GM12878 (cell line): ENCODE data around the gene TIE1. TPM values are rescaled to one million over a fixed set of nuclear protein-coding genes. Genes with fewer than 3 reads are reported as not detected.

ENCODE experiments used
- ATAC-seq: fragments of 200-7000 bp; cut with Tn5 transposase; 3 replicates; pipeline ENCODE4 v1.9.1; 2020; ENCODE audit warnings: mild to moderate bottlenecking, moderate library complexity
- BruUV-seq: library from RNA; stranded (reverse); fragments of 400-500 nt; replicated peaks from 2 replicates; lab custom pipeline; 2021; lab: Mats Ljungman, UMichigan
- CTCF ChIA-PET: fragments of 300-600 bp; sonication (Branson Sonifier 250); formaldehyde crosslinking; extraction: SDS; loops from one replicate; lab custom pipeline; 2021; ENCODE audit warnings: inconsistent platforms; lab: Yijun Ruan, JAX
- POLR2A ChIA-PET: fragments of 350-600 bp; formaldehyde crosslinking; extraction: SDS; loops from one replicate; lab custom pipeline; 2021; ENCODE audit warnings: inconsistent platforms; lab: Charles Lee
- RAD21 ChIA-PET: fragments of 300-600 bp; sonication (Branson Sonifier 250); formaldehyde crosslinking; loops from one replicate; lab custom pipeline; 2023; ENCODE audit warnings: antibody characterized with exemption; ENCODE audit not compliant: unreplicated experiment; lab: Charles Lee
- SMC1A ChIA-PET: fragments of 300-600 bp; sonication (Branson Sonifier 250); formaldehyde crosslinking; loops from one replicate; lab custom pipeline; 2023; ENCODE audit not compliant: unreplicated experiment, uncharacterized antibody; lab: Charles Lee
- DNase-seq: peaks from one replicate; pipeline ENCODE4 v3.0.0-alpha.2; 2011; ENCODE audit warnings: low read depth, low spot score
- FAIRE-seq: peaks from 3 replicates; lab custom pipeline; 2011; peaks lifted over from hg19 to GRCh38; lab: Jason Lieb, UNC
- H2AFZ ChIP-seq: 2 replicates; pipeline ENCODE4 v1.6.0; 2011; ENCODE audit warnings: low read depth, low read length, control low read depth; ENCODE audit not compliant: control insufficient read depth
- H3K27ac ChIP-seq: 2 replicates; pipeline ENCODE4 v1.5.1; 2011; ENCODE audit warnings: control low read depth; ENCODE audit not compliant: control insufficient read depth, insufficient read depth
- H3K27me3 ChIP-seq, 2 experiments: replicated peaks in 1 of 2; 2 replicates each; pipeline versions ENCODE4 v1.6.0 to v1.6.1; 2011; ENCODE audit warnings: low read length in 1 of 2; ENCODE audit not compliant: control insufficient read depth in 2 of 2, insufficient read depth in 2 of 2
- H3K36me3 ChIP-seq, 2 experiments: 2 replicates each; pipeline ENCODE4 v1.5.1; 2011; ENCODE audit warnings: low read length in 1 of 2; ENCODE audit not compliant: control insufficient read depth in 2 of 2, insufficient read depth in 2 of 2
- H3K4me1 ChIP-seq: 2 replicates; pipeline ENCODE4 v1.6.1; 2011; ENCODE audit warnings: mild to moderate bottlenecking, low read length, moderate library complexity, mixed read lengths; ENCODE audit not compliant: control insufficient read depth, insufficient read depth
- H3K4me2 ChIP-seq: 2 replicates; pipeline ENCODE4 v1.6.0; 2011; ENCODE audit warnings: control low read depth; ENCODE audit not compliant: control insufficient read depth, insufficient read depth
- H3K4me3 ChIP-seq: fragments of 200-600 bp; sonication (generic); 2 replicates; pipeline ENCODE4 v1.5.1; 2016
- H3K79me2 ChIP-seq: 2 replicates; pipeline ENCODE4 v1.6.0; 2011; ENCODE audit warnings: low read length; ENCODE audit not compliant: control insufficient read depth, insufficient read depth
- H3K9ac ChIP-seq: 2 replicates; pipeline ENCODE4 v1.8.0; 2011; ENCODE audit warnings: low read length, control low read depth, mixed read lengths; ENCODE audit not compliant: control insufficient read depth, insufficient read depth
- H3K9me3 ChIP-seq: replicated peaks from 3 replicates; pipeline ENCODE4 v1.5.1; 2011; ENCODE audit warnings: mild to moderate bottlenecking, low read length; ENCODE audit not compliant: control insufficient read depth, insufficient read depth
- H4K20me1 ChIP-seq: 2 replicates; pipeline ENCODE4 v1.6.0; 2011; ENCODE audit not compliant: control insufficient read depth, insufficient read depth
- EP300 ChIP-seq, 2 experiments: fragments of 150-350 bp in 1 of 2; IDR thresholded peaks; 2 replicates each; pipeline ENCODE4 v1.6.1; 2011 to 2012; ENCODE audit warnings: low read depth in 2 of 2, low read length in 2 of 2, borderline replicate concordance in 1 of 2, improper control_type of control experiment in 1 of 2, inconsistent platforms in 1 of 2; ENCODE audit not compliant: control insufficient read depth in 1 of 2
- GATAD2B ChIP-seq: fragments of 450-650 bp; conservative IDR thresholded peaks from 2 replicates; pipeline ENCODE4 v1.6.1; 2017; ENCODE audit warnings: low read depth, mild to moderate bottlenecking, moderate library complexity
- HDGF ChIP-seq: fragments of 450-650 bp; IDR thresholded peaks from 2 replicates; pipeline ENCODE4 v1.6.1; 2016; ENCODE audit warnings: antibody characterized with exemption
- LARP7 ChIP-seq: fragments of 450-650 bp; IDR thresholded peaks from 2 replicates; pipeline ENCODE4 v1.6.1; 2017; ENCODE audit warnings: mild to moderate bottlenecking
- MXI1 ChIP-seq: fragments of 150-350 bp; IDR thresholded peaks from 2 replicates; pipeline ENCODE4 v1.6.1; 2011; ENCODE audit warnings: low read depth, mild to moderate bottlenecking, inconsistent platforms, low read length, improper control_type of control experiment
- NR2C1 ChIP-seq: fragments of 450-650 bp; IDR thresholded peaks from 2 replicates; pipeline ENCODE4 v1.6.1; 2017; ENCODE audit warnings: antibody characterized with exemption, mild to moderate bottlenecking, moderate library complexity
- NR2C2 ChIP-seq: IDR thresholded peaks from 2 replicates; pipeline ENCODE4 v1.6.1; 2011; ENCODE audit warnings: borderline replicate concordance, low read depth; ENCODE audit not compliant: control insufficient read depth, insufficient read length
- PRDM15 ChIP-seq: fragments of 450-650 bp; formaldehyde crosslinking; IDR thresholded peaks from 2 replicates; pipeline ENCODE4 v1.4.0; 2020; ENCODE audit warnings: mild to moderate bottlenecking, moderate library complexity
- SP1 ChIP-seq: IDR thresholded peaks from one replicate; pipeline ENCODE4 v1.6.1; 2011; ENCODE audit warnings: low read depth, low read length
- SRF ChIP-seq, 2 experiments: IDR thresholded peaks; 2 replicates each; pipeline ENCODE4 v1.6.1; 2011; ENCODE audit warnings: low read depth in 2 of 2, low read length in 2 of 2, mild to moderate bottlenecking in 1 of 2, moderate library complexity in 1 of 2
- SUZ12 ChIP-seq: fragments of 200-600 bp; sonication (generic); IDR thresholded peaks from one replicate; pipeline ENCODE4 v1.6.1; 2018; ENCODE audit warnings: antibody characterized with exemption, mild to moderate bottlenecking; ENCODE audit not compliant: unreplicated experiment
- USF2 ChIP-seq: IDR thresholded peaks from 2 replicates; pipeline ENCODE4 v1.6.1; 2011; ENCODE audit warnings: low read depth, low read length, improper control_type of control experiment, borderline replicate concordance
- ZNF207 ChIP-seq: fragments of 450-650 bp; IDR thresholded peaks from 2 replicates; pipeline ENCODE4 v1.6.1; 2014; ENCODE audit warnings: antibody characterized with exemption, mild to moderate bottlenecking, borderline replicate concordance
- ZNF384 ChIP-seq: IDR thresholded peaks from 2 replicates; pipeline ENCODE4 v1.6.1; 2012; ENCODE audit warnings: low read depth, mild to moderate bottlenecking, low read length, improper control_type of control experiment, borderline replicate concordance
- WGBS: methylation state at CpG from one replicate; pipeline ENCODE4 v1.1.6; 2016; ENCODE audit warnings: low lambda C conversion rate; ENCODE audit not compliant: insufficient replicate concordance, insufficient coverage; ENCODE audit errors: missing lambda C conversion rate; 5-methylcytosine and 5-hydroxymethylcytosine counted together
- in situ Hi-C: fragments of 300-500 bp; cut with MboI; formaldehyde crosslinking; loops from 9 replicates; pipeline ENCODE4 v1.14.3; 2018; ENCODE audit warnings: mixed read lengths
- intact Hi-C: fragments of 100-400 bp; cut with micrococcal nuclease; formaldehyde crosslinking; loops from one replicate; pipeline ENCODE4 v1.14.2; 2022; ENCODE audit not compliant: unreplicated experiment
- polyA plus RNA-seq, 11 experiments: library from polyadenylated mRNA; depleted of rRNA in 4 of 11; unstranded in 6 of 11; stranded (reverse) in 5 of 11; fragments of >200 nt; fragmentation: Nextera tagmentation in 4 of 11; fragmentation: Illumina TruSeq in 1 of 11; extraction: Ambion mirVana in 4 of 11; extraction: Trizol in 1 of 11; gene quantifications; 1 replicate in 1 of 11; 2 replicates in 10 of 11; pipeline versions ENCODE4 v1.2.1 to v1.2.3, GENCODE V29; 2011 to 2016; ENCODE audit warnings: inconsistent platforms in 2 of 11, missing spikeins in 2 of 11, low read depth in 1 of 11
- total RNA-seq, 4 experiments: library from RNA; depleted of rRNA in 3 of 4; stranded (reverse); fragments of >200 nt in 3 of 4; fragmentation: Illumina TruSeq in 1 of 4; extraction: Trizol in 1 of 4; gene quantifications; 2 replicates each; pipeline versions ENCODE4 v1.2.1 to v1.2.3, GENCODE V29; 2013 to 2021

The TIE1 gene
- total and polyA plus RNA-seq, 10 of the 15 experiments (the other 5 are each of a cell fraction or from before 2014, with no cell fraction given), result 0.26 to 3.9 (median 1.3) TPM

- Histone ChIP-seq H2AFZ (no peak overlapping the region), H3K27me3 (no peaks in the 10 kb centered on the region), H3K27ac (no peak overlapping the region), H4K20me1 (no peaks in the 10 kb centered on the region), H3K4me2 (no peak overlapping the region), H3K4me3 (no peak overlapping the region), H3K36me3 (no peaks in the 10 kb centered on the region), H3K9me3 (no peaks in the 10 kb centered on the region; the same call in 2 of the 3 replicates), H3K4me1 (no peaks in the 10 kb centered on the region), H3K79me2 (no peaks in the 10 kb centered on the region), H3K9ac (no peak overlapping the region)
- ChIA-PET SMC1A (no interaction called here), POLR2A (no interaction called here), CTCF (no interaction called here), RAD21 (no interaction called here)
- no peak for DNase-seq
- no peak for FAIRE-seq
- no peak for TF ChIP-seq EP300 (IDR thresholded peaks at IDR 0.05; ENCODE audit: borderline replicate concordance in 1 of 2, control insufficient read depth in 1 of 2, low read depth in 2 of 2, low read length in 2 of 2)
- TF ChIP-seq SP1, result no peak
- no peak for TF ChIP-seq NR2C2
- no peak for TF ChIP-seq HDGF
- no peak for TF ChIP-seq ZNF207
- intact Hi-C loops (no loop called here), in situ Hi-C loops (no loop called here)
- no peak for ATAC-seq
- 53% methylated on average over 5 of the region's 5 CpGs for WGBS
- BruUV-seq, result no TSS peak
Measured at GRCh38 chr1:43319288-43319687, 18.5 kb downstream of the TIE1 start.

- H3K27ac ChIP-seq, result no peak overlapping the region
- H3K4me3 ChIP-seq, result no peak overlapping the region
- no peak overlapping the region for H2AFZ ChIP-seq
- H3K9me3 ChIP-seq, result no peaks in the 10 kb centered on the region; the same call in 2 of the 3 replicates
- no peaks in the 10 kb centered on the region for H3K27me3 ChIP-seq
- no peak for FAIRE-seq
- no peaks in the 10 kb centered on the region for H3K79me2 ChIP-seq
- SMC1A ChIA-PET, result interaction anchor here (2.2 kb wide), 1 partner anchor 10 kb away, joined by 11 read pairs; no protein-coding TSS in a partner anchor
- no peaks in the 10 kb centered on the region for H4K20me1 ChIP-seq
- RAD21 ChIA-PET, result no interaction called here
- no TSS peak for BruUV-seq
- POLR2A ChIA-PET, result no interaction called here
- H3K36me3 ChIP-seq, result no peaks in the 10 kb centered on the region
- H3K9ac ChIP-seq, result no peak overlapping the region
- in situ Hi-C loops (no loop called here), intact Hi-C loops (no loop called here)
- CTCF ChIA-PET, result no interaction called here
- no peak overlapping the region for H3K4me2 ChIP-seq
- H3K4me1 ChIP-seq, result no peaks in the 10 kb centered on the region
- no peak for DNase-seq
- WGBS, result 61% methylated on average over 3 of the region's 3 CpGs
- ATAC-seq, result peak; percentile 44; the same call in 2 of the 3 replicates
- TF ChIP-seq SUZ12 (no peak), NR2C1 (no peak), ZNF384 (no peak), PRDM15 (CRISPR knock-in tag) (no peak), USF2 (no peak), GATAD2B (no peak), SRF (IDR thresholded peaks at IDR 0.05; ENCODE audit: low read depth in 2 of 2, low read length in 2 of 2) (no peak), MXI1 (no peak), LARP7 (no peak)
Measured at GRCh38 chr1:43319766-43320165, 19.0 kb downstream of the TIE1 start.
